ENCODE results near the gene SPTAN1.
A peak's percentile ranks its signal among the peaks of the same experiment; 100 is the strongest.
"Not testable (repeated sequence)": the region's sequence is repeated elsewhere in the genome, so short reads cannot be mapped to it uniquely, and the experiment has no call there.

SPTAN1 gene

DNA sequence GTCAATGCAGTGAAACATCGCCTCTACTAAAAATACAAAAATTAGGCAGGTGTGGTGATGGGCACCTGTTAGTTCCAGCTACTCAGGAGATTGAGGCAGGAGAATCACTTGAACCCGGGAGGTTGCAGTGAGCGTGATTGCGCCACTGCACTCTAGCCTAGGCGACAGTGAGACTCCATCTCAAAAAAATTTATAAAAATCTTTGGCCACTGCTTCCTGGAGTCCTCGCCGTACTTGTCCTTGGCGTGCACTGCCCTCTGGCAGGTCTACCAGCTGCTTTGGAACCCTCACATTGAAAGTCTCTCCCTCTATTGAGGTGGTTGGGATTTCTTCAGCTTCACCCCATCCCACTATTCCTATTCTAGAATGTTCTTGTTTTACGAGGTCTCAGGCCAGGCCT, 79.2 kb downstream of the SPTAN1 start:
- no peak for DNase-seq

DNA sequence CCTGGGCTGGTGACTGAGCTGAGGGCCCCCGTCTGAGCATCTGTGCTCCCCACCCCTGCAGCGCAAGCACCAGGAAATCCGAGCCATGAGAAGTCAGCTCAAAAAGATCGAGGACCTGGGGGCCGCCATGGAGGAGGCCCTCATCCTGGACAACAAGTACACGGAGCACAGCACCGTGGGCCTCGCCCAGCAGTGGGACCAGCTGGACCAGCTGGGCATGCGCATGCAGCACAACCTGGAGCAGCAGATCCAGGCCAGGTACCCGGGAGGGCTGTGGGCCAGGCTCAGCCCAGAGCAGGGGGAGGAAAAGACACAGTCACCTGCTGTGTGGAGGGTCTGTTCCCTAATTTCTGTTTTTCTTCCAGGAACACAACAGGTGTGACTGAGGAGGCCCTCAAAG, 79.7 kb downstream of the SPTAN1 start:
- DNase-seq = no peak

DNA sequence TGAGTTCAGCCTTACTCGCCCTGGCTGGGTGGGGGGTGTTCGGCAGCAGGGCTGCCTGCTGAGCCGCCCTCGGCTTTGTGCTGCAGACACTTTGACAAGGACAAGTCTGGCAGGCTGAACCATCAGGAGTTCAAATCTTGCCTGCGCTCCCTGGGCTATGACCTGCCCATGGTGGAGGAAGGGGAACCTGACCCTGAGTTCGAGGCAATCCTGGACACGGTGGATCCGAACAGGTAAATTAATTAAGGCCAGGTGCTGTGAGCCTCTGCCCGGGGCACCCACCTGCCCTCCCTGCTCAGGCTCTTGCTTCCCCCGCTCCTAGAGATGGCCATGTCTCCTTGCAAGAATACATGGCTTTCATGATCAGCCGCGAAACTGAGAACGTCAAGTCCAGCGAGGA, 80.1 kb downstream of the SPTAN1 start:
- DNase-seq = no peak

DNA sequence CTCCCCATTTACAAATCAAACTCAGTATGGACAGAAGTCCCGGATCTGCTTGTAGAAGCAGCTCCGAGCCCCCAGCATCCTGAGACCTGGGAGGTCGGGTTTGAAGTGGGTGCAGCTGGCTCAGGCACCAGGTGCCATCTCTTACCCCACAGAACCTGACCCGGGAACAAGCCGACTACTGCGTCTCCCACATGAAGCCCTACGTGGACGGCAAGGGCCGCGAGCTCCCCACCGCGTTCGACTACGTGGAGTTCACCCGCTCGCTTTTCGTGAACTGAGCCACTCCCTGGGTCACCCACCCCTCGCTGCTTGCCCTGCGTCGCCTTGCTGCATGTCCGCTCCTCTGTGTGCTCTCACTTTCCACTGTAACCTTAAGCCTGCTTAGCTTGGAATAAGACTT, 80.7 kb downstream of the SPTAN1 start:
- no peak for DNase-seq

DNA sequence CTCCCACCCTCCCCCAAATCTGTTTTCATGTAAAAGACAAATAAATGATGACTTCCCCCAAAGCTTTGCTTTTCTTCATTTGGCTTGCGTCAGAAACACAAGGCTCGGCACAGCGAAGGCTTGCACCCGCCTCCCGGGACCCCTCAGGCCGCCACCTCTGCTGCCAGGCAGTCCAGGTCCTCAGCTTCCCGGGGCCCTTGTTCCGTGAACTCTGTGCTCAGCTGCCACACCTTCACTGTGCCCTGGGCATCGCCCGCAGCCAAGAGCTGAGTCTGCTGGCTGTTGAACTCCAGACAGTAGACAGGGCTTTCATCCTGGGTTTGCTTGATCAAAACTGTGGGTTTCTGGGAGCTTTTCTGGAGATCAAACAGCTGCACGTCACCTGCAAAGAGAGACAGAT, 81.2 kb downstream of the SPTAN1 start:
- no peak for DNase-seq

DNA sequence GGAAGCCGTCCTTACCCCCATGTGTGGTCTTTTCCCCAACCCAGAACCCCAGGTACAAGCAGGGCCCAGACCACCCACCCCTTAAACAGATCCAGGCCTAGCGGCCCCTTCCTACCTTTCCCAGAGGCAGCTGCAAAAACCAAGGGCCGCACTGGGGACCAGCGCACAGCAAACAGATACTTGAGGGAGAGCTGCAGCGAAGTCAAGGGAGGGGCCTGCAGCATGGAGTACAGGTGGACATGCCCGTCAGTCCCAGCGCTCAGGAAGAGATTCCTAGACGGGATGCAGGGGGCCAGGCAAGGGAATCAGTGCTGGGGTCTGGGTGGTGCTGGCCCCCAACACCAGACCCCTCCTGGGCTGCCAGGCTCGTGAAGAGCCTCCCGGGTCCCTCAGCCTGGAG, 81.7 kb downstream of the SPTAN1 start:
- no peak for DNase-seq

DNA sequence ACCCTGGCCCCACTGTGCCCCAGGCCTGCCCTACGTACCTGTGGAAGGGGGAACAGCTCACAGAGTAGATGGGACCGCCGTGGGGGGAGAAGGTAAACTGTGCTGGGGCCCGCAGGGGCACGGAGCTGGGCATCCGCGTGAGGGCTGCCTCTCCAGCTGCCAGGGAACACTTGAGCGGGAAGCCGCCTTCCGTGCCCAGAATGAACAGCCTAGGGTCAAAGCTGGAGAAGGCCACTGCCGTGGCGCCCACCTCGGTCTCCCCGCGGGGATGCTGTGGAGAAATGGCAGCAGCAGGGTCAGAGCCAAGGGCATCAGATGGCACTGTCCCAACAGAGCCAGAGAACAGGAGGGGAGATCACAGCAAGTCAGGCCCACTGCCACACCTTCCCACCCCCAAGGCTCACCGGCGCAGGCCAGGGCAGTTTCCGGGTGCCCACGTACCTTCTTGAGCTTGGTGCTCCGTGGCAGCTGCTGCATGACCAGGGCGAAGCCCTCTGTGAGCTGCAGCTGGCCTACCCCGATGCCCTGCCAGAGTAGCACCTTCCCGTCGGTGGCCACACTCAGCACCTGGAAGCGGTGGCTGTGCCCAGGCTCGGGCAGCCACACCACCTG, 82.4 kb downstream of the SPTAN1 start:
- DNase-seq = no peak

DNA sequence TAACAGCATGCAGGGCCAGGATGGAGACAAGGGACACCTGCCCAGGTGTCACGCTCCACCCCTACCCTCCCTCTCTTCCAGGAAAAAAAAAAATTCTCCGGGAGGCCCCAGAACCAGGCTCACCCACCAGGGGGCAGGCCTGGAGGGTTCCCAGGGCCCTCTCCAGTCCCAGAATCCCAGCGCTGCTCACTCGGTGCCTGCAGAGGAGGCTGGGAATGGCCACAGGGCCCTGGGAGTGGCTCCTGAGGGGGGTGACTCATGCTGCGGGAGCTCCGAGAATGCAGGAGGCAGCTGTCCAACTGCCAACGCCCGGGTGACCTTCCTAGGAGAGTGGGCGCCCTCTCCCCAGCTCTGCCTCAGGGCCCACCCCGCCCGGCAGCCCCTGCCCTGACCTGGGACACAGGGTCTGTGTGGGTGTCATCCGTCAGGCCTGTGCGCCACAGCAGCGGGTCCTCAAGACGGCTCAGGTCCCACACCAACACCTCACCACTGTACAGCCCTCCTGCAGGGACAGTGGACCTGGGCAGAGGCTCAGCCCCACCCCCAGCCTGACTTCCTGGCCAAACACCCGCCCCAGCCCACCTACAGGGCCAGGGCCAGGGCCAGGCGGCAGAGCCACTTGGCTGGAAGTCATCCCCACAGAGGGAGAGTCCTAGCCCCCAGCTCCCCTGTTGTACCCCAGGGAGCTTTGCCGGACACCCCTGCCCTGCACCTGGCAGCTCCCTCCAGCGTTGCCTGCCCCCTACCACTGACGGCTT, 83.1 kb downstream of the SPTAN1 start:
- DNase-seq = peak in 6 of 58 donors; percentile 18 to 70 (median 36)

DNA sequence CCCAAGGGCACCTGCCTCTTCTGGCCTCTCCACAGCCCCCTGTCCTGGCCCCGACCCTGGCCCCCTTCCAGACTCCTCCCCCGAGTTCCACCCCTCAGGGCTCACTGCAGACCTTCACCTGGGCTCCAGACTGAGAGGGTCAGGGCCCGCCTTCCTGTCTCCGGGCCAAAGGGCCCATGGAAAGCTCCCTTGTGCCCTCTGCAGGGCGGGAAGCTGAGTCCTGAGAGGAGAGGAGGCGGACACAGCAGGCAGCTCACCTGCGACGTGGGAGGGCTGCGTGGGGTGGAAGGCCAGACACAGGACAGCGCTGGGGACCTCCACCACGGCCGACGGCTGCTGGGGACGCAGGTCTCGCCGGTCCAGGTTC, 83.6 kb downstream of the SPTAN1 start:
- DNase-seq = no peak

DNA sequence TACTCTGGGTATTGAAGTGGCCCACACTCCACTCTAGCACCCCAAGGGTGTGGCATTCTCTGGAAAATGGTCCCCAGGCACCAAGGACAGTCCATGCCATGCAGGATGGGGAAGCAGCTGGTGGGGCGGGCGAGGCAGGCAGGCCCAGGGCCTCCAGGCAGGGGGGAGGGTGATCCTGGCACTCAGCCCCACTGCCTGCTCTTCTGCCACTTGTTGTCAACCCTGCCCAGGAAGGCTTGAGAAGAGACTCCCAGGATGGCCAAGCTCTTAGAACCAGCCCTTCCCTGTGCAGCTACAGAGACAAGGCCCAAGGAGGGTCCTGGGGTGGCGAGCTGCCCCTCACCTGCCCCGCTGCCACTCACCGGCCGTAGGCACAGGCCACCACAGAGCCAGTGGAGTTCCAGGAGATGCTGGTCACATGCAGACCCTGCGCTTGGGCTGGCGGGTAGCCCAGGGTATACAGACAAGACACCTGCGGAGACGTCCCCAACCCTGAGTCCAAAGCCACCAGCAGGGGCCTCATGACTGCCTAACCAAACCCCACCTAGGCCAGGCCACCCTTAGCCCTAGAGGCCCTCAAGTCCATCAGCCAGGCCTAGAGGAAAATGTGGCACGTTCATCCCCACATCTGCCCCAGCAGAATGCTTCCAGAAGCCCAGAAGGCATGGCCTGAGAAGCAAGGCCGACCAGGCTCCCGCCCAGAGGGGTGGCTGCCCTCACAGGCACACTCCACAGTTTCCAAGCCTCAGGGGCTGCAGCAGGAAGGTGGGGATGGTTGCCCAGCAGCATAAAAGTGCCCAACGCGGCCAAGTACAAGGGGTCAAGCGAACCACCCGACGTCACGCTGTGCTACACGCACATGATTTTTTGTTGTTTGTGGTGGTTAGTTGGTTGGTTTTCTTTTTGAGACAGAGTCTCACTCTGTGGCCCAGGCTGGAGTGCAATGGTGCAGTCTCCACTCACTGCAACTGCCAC, 84.5 kb downstream of the SPTAN1 start:
- DNase-seq = no peak

DNA sequence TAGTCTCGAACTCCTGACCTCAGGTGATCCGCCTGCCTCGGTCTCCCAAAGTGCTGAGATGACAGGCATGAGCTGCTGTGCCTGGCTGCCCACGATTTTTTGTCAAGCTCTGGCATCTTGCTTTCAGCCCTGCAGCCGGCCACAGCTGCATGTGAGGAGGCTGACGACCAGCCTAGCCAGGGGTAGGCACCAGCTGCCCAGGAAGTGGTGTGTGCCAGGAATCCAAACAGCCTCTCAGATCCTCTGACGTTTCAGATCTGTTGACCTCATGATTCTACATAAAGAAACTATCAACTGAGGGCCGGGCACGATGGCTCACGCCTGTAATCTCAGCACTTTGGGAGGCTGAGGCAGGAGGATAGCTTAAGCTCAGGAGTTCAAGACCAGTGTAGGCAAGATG, 85.3 kb downstream of the SPTAN1 start:
- peak in 10 of 58 donors; percentile 11 to 54 (median 25) for DNase-seq

DNA sequence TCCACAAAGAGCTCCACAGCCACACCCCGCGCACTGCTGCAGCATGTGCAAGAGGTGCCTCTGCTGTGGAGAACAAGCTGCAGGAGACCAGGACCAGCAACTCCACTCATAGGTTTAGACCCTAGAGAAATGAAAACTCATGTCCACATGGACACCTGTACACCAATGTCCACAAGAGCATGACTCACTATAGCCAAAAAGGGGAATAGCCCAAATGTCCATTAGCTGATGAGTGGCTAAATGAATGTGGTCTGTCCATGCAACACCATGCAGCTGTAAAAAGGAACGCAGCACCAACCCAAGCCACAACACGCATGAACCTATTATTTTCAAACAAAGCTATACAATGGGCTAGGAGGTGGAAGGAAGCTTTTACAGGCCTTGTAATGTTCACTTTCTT, 86.2 kb downstream of the SPTAN1 start:
- DNase-seq = no peak

DNA sequence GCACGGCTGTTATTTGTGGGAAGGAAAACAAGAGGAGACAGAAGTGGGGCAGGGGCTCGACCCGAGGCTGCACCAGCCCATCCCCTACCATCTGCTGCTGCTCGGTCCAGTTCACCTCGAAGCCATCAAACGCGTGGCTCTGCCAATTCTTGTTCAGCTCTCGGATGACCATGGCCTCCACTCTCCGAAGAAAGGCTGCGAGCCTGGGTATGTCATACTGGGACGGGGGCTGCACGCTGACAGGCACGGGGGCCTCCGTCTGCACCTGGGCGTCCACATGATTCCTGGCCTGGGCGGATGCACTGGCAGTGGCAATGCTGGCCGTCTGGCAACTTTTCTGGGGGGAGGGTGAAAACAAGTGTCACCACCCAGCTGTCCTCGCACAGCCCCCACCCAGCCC, 88.2 kb downstream of the SPTAN1 start:
- DNase-seq = no peak

DNA sequence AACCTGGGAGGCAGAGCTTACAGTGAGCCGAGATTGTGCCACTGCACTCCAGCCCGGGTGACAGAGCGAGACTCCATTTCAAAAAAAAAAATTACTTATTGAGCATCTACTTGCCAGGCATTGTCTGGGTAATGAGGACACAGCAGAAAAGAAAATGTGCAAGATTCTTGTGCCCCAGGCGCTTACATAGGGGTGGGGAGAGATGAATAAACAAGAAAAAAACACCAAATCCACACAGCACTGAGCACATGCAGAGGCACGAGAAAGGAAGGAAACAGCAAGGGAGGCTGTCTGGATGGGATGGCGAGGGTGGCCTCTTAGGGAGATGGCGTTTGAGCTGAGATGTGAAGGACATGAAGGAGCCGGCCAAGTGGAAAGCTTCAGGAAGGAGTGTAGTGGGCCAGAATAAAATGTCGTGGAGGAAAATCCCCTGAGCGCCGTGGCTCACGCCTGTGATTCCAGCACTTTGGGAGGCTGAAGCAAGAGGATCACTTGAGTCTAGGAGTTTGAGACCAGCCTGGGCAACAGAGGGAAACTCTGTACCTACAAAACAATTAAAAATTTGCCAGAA, 90.4 kb downstream of the SPTAN1 start:
- no peak for DNase-seq

DNA sequence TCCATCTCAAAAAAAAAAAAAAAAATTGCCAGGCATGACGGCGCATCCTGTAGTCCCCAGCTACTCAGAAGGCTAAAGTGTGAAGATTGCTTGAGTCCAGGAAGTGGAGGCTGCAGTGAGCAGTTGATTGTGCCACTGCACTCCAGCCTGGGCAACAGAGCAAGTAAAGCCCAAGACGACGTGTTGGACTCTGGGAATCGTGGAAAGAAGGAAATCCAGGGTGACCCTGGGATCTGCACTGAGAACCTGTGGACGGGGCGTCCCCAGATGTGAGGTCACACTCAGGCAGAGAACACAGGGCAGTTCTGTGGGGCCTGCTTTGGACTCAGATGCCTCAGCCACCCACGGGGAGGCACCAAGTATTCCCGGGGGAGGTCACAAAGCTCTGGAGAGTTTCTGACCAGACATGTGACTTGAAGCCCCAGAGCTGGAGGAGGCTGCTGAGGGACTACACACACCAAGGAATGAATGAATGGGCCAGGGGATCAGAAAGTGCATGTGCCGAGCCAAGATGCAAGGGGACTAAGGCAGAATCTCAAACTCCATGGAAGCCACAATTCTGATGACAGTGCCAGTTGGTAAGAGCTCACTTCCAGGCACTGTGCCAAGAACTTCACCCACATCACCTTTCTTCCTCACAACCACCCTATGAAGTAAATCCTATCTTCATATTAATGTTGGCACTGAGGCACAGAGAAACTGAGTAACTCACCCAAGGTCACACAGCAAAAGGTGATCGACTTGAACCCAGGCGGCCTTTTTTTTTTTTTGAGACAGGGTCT, 91.3 kb downstream of the SPTAN1 start:
- DNase-seq = no peak

DNA sequence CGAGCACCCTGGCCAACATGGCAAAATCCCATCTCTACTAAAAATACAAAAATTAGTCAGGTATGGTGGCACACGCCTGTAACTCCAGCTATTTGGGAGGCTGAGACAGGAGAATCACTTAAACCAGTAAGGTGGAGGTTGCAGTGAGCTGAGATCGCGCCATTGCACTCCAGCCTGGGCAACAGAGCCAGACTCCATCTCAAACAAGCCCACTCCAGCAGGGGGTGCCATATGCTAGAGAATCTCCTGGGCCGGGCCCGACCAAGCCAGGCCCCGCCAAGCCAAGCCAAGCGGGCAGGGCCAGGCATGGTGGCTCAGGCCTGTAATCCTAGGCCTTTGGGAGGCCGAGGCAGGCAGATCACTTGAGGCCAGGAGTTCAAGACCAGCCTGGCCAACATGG, 95.8 kb downstream of the SPTAN1 start:
- not testable (repeated sequence) for DNase-seq

DNA sequence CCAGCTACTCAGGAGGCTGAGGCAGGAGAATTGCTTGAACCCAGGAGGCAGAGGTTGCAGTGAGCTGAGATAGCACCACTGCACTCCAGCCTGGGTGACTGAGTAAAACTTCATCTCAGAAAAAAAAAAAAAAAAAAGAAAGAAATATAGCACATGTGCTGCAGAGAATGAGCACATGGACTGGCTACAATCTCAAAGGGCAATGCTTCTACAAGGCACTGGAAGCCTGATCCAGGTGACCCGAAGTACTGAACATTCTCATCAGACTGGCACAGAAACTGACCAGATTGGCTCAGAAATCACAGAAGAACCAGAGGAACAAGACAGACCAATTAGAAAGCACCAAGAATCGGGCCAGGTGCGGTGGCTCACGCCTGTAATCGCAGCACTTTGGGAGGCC, 99.4 kb downstream of the SPTAN1 start:
- no peak for DNase-seq

DNA sequence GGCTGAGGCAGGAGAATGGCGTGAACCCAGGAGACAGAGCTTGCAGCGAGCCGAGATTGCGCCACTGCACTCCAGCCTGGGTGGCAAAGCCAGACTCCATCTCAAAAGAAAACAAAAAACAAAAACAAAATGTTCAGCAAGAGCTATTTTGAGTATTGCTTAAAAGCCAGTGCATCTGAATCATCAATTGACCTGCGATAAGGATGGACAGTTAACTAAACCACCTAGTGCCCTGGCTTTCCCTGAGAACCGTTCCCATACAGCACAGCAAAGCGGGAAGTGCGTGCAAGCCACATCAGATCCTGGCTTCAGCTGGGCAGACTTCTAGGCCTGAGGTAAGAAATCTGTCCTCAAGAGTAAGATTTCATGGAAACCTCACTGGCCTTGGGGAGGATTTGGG, 101.5 kb downstream of the SPTAN1 start:
- DNase-seq = no peak

DNA sequence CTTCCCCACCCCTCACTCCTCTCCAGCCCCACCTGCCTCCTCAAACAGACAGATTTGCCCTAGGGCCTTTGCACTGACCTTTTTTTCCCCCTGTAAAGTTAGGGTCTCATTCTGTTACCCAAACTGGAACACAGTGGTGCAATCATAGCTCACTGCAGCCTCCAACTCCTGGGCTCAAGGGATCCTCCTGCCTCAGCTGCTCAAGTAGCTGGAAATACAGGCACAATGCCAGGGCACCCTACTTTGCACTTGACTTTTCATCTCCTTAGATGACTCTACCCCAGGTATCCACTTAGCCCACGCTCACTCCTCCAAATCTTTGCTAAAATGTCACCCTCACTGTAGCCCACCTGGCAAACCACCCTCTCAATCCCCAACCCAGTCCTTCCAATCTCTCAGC, 102.1 kb downstream of the SPTAN1 start:
- no peak for DNase-seq

DNA sequence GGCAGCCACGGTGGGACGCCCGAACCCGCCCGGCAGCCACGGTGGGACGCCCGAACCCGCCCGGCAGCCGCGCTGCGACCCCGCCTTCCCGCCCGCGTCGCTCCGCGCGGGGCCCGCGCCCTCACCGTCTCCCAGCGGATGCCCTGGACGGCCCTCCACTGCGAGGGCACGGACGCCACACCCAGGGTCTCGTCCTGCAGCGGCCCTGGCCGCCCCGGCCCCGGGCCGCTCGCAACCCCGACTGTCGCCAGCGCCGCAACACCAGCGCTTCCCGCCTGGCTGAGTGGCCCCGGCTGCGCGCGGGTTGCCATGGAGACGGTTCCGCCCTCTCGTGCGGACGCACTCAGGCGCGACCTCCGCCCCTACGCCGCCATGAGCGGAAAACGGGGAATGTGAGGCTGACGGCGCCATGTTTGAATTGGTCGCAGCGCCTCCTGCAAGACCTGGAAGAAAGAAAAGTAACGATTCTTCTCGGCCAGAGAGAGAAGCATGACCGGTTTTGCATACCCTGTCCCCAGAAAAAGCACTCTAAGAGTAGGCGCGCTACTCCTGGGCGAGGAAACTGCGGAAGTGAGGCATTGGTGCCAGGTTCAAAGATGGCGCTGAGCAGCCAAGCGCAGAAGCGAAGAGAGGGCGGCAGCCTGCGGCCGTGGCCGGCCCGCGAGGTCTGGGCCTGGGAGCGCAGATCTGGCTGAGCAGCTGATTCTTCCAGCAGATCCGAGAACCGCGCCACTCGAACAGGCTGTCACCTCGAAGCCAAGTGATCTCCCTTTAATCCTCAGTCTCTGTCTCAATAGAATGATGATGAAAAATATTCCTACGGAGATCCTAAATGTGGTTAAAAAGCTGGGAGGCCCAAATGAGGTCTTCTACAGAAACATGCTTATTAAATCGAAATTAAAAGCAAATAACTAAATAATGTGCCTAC, 104.3 kb downstream of the SPTAN1 start, which contains the start of gene DYNC2I2:
DYNC2I2 (minus strand) TSS at position 432 of the 928 bp plus-strand sequence; CDS start at position 311, 121 bp downstream.
- peak; percentile 37 to 97 (median 89) for DNase-seq
